Measurements from ENCODE around the gene PALD1.

- TF ChIP-seq CTCF (IDR thresholded peaks at IDR 0.05) (no peak), POLR2A (IDR thresholded peaks at IDR 0.05) (no peak)
Observed at GRCh38 chr10:70575486-70575873, 96.9 kb downstream of the PALD1 start.

All from thyroid gland (tissue), 4 donors.